ENCODE measurements around the gene JTB.

DNA sequence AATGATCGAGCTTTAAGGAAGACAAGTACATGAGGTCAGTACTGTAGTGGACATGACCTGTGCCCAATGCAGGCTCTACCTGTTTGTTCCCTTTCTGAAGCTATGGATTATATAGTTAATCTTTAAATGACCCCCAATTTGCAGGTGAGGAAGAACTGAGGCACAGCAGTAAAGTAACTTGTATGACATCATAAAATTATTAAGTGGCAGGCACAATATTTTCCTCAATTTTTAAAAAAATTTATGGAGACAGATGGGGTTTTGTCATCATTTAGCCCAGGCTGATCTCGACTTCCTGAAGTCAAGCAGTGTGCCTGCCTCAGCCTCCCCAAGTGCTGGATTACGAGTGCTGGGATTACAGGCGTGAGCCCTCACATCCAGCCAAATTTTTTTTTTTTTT lies 51.1 kb downstream of the JTB start:
- TF ChIP-seq, protein P1, sequence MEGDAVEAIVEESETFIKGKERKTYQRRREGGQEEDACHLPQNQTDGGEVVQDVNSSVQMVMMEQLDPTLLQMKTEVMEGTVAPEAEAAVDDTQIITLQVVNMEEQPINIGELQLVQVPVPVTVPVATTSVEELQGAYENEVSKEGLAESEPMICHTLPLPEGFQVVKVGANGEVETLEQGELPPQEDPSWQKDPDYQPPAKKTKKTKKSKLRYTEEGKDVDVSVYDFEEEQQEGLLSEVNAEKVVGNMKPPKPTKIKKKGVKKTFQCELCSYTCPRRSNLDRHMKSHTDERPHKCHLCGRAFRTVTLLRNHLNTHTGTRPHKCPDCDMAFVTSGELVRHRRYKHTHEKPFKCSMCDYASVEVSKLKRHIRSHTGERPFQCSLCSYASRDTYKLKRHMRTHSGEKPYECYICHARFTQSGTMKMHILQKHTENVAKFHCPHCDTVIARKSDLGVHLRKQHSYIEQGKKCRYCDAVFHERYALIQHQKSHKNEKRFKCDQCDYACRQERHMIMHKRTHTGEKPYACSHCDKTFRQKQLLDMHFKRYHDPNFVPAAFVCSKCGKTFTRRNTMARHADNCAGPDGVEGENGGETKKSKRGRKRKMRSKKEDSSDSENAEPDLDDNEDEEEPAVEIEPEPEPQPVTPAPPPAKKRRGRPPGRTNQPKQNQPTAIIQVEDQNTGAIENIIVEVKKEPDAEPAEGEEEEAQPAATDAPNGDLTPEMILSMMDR (conservative IDR thresholded peaks at IDR 0.05; ENCODE audit: low read length): no peak
- no peak for TF ChIP-seq EZH2phosphoT487 (IDR thresholded peaks at IDR 0.05; ENCODE audit: borderline replicate concordance, low read depth, low read length)

All from OCI-LY7 (cell line).